ENCODE results near the gene SMIM28.

SMIM28 gene

GRCh38 chr6:138345565-138346285 is 32.0 kb upstream of the SMIM28 start:
- H3K9me3 ChIP-seq (ENCODE audit: control insufficient read depth, insufficient read depth, low read depth, low read length) = no peaks in the 10 kb centered on the region
- POLR2A ChIA-PET = interaction anchor here (0.6 kb wide), 2 partner anchors 16 to 77 kb away, joined by 3 read pairs; no protein-coding TSS in a partner anchor
- H3K36me3 ChIP-seq (ENCODE audit: control insufficient read depth in 2 of 2, insufficient read depth in 1 of 2, low read length in 2 of 2) = no peaks in the 10 kb centered on the region
- CTCF ChIA-PET = interaction anchor here (0.5 to 1.2 kb wide), 6 partner anchors 27 to 232 kb away, joined by 3 to 5 read pairs (median 4); no protein-coding TSS in a partner anchor
- H3K27ac ChIP-seq (ENCODE audit: extremely low read depth, low read depth, low read length) = no peak overlapping the region
- no peaks in the 10 kb centered on the region for H3K4me1 ChIP-seq (ENCODE audit: control insufficient read depth, insufficient read depth, low read length)
- TF ChIP-seq ZSCAN16 (tag by site-specific recombination; IDR thresholded peaks at IDR 0.05) (no peak), ZNF202 (tag by site-specific recombination; IDR thresholded peaks at IDR 0.05; ENCODE audit: borderline replicate concordance) (no peak)
- TF ChIP-seq, protein P1, sequence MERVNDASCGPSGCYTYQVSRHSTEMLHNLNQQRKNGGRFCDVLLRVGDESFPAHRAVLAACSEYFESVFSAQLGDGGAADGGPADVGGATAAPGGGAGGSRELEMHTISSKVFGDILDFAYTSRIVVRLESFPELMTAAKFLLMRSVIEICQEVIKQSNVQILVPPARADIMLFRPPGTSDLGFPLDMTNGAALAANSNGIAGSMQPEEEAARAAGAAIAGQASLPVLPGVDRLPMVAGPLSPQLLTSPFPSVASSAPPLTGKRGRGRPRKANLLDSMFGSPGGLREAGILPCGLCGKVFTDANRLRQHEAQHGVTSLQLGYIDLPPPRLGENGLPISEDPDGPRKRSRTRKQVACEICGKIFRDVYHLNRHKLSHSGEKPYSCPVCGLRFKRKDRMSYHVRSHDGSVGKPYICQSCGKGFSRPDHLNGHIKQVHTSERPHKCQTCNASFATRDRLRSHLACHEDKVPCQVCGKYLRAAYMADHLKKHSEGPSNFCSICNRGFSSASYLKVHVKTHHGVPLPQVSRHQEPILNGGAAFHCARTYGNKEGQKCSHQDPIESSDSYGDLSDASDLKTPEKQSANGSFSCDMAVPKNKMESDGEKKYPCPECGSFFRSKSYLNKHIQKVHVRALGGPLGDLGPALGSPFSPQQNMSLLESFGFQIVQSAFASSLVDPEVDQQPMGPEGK (tag by site-specific recombination; IDR thresholded peaks at IDR 0.05) = no peak
- no peak overlapping the region for H3K4me3 ChIP-seq (ENCODE audit: low read depth, low read length)

DNA sequence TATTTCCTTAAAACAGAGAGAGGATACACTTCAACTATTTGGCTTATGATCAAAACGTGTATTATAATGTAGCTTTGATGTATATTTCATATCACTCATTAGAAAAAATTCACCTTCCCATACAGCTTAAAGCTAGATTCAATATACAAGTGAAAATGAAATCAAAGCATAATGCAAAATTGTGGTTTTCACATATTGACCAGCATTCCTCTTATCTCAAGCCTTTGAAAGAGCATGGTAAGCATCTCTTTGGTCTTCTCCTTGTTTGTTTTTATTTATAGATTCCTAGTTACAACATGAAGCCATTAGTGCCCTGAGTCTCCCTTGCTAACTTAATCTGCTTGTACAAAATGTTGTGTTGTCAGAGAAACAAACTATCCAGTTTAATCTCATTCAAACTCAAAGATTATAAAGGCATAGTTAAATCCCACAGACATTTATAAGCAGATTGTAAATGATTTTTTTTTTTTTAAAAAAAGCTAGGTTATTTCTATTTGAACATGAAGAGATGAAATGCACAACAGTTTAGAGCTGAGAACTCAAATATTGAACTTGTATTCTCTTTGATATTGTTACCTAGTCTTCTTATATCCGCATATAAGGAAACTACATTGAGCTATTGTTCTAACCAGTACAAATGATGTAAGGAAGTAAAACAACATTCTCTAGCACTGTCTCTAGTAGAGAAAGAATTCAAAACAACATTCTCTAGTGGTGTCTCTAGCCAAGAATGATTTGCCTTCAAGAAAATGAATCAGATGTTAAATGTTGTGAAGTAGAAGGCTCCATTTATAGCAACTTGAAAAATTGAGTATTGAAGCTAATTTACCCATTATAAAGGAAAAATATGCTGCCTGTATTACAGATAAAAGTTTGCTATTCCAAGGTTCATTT is 31.2 kb upstream of the SMIM28 start:
- H3K36me3 ChIP-seq (ENCODE audit: control insufficient read depth in 2 of 2, insufficient read depth in 1 of 2, low read length in 2 of 2) = no peaks in the 10 kb centered on the region
- no peak overlapping the region for H3K27ac ChIP-seq (ENCODE audit: extremely low read depth, low read depth, low read length)
- TF ChIP-seq, protein P2, sequence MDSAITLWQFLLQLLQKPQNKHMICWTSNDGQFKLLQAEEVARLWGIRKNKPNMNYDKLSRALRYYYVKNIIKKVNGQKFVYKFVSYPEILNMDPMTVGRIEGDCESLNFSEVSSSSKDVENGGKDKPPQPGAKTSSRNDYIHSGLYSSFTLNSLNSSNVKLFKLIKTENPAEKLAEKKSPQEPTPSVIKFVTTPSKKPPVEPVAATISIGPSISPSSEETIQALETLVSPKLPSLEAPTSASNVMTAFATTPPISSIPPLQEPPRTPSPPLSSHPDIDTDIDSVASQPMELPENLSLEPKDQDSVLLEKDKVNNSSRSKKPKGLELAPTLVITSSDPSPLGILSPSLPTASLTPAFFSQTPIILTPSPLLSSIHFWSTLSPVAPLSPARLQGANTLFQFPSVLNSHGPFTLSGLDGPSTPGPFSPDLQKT (IDR thresholded peaks at IDR 0.05; ENCODE audit: borderline replicate concordance, low read depth, low read length) = no peak
- TF ChIP-seq ZNF112 (tag by site-specific recombination; IDR thresholded peaks at IDR 0.05) (no peak), SCRT1 (tag by site-specific recombination; IDR thresholded peaks at IDR 0.05; ENCODE audit: borderline replicate concordance) (no peak), KLF16 (tag by site-specific recombination; IDR thresholded peaks at IDR 0.05) (no peak), ZNF791 (tag by site-specific recombination; IDR thresholded peaks at IDR 0.05) (no peak), ZNF623 (tag by site-specific recombination; IDR thresholded peaks at IDR 0.05) (no peak)
- TF ChIP-seq, protein P3, sequence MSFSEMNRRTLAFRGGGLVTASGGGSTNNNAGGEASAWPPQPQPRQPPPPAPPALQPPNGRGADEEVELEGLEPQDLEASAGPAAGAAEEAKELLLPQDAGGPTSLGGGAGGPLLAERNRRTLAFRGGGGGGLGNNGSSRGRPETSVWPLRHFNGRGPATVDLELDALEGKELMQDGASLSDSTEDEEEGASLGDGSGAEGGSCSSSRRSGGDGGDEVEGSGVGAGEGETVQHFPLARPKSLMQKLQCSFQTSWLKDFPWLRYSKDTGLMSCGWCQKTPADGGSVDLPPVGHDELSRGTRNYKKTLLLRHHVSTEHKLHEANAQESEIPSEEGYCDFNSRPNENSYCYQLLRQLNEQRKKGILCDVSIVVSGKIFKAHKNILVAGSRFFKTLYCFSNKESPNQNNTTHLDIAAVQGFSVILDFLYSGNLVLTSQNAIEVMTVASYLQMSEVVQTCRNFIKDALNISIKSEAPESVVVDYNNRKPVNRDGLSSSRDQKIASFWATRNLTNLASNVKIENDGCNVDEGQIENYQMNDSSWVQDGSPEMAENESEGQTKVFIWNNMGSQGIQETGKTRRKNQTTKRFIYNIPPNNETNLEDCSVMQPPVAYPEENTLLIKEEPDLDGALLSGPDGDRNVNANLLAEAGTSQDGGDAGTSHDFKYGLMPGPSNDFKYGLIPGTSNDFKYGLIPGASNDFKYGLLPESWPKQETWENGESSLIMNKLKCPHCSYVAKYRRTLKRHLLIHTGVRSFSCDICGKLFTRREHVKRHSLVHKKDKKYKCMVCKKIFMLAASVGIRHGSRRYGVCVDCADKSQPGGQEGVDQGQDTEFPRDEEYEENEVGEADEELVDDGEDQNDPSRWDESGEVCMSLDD (tag by site-specific recombination; IDR thresholded peaks at IDR 0.05) = no peak
- TF ChIP-seq, protein P4, sequence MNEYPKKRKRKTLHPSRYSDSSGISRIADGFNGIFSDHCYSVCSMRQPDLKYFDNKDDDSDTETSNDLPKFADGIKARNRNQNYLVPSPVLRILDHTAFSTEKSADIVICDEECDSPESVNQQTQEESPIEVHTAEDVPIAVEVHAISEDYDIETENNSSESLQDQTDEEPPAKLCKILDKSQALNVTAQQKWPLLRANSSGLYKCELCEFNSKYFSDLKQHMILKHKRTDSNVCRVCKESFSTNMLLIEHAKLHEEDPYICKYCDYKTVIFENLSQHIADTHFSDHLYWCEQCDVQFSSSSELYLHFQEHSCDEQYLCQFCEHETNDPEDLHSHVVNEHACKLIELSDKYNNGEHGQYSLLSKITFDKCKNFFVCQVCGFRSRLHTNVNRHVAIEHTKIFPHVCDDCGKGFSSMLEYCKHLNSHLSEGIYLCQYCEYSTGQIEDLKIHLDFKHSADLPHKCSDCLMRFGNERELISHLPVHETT (tag by site-specific recombination; IDR thresholded peaks at IDR 0.05) = no peak
- TF ChIP-seq, protein P5, sequence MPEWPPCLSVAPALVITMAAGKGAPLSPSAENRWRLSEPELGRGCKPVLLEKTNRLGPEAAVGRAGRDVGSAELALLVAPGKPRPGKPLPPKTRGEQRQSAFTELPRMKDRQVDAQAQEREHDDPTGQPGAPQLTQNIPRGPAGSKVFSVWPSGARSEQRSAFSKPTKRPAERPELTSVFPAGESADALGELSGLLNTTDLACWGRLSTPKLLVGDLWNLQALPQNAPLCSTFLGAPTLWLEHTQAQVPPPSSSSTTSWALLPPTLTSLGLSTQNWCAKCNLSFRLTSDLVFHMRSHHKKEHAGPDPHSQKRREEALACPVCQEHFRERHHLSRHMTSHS (tag by site-specific recombination; IDR thresholded peaks at IDR 0.05) = no peak
- H3K9me3 ChIP-seq (ENCODE audit: control insufficient read depth, insufficient read depth, low read depth, low read length) = no peaks in the 10 kb centered on the region
- H3K4me3 ChIP-seq (ENCODE audit: low read depth, low read length) = no peak overlapping the region
- ChIA-PET POLR2A (interaction anchor here (0.6 kb wide), 1 partner anchor 76 kb away, joined by 3 read pairs; no protein-coding TSS in a partner anchor), CTCF (interaction anchor here (0.5 to 1.2 kb wide), 10 partner anchors 26 to 638 kb away, joined by 3 to 5 read pairs (median 4); no protein-coding TSS in a partner anchor)
- no peaks in the 10 kb centered on the region for H3K4me1 ChIP-seq (ENCODE audit: control insufficient read depth, insufficient read depth, low read length)

Measured in HEK293 (cell line).